Bone marrow (tissue), 2 donors: ENCODE measurements around the gene CD36.

ENCODE experiments used
- DNase-seq, 2 donors: peaks; one replicate each; lab custom pipeline; 2025; lab: John Stamatoyannopoulos, UW

The CD36 gene

GRCh38 chr7:80703272-80703671 lies 64.8 kb downstream of the CD36 start:
- no peak for DNase-seq

DNA sequence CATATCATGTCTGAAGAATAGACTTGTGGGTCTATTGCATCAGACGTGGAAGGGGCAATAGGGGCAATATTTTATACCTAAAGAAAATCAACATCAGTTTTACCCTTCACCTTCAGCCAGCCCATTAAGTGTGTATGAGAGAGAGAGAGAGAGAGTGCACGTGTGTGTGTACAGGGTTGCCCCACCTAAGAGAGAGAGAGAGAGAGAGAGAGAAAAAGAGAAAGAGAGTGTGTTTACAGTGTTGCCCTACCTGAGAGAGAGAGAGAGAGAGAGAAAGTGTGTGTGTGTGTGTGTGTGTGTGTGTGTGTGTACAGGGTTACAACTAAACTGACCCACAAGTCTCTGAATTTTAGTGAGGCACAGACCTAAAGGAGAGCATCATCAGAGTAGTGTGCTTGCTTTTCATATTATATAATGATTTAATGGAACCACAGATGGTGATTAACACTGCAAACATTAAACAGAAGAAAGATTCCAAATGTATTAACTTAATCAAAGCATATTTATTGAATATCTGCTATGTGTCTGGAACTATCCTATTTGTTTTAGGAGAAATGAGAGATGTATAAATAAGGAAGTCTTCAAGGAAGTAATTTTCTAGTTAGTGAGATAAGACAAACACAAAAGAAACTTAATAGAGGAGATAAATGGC lies 66.8 kb downstream of the CD36 start:
- DNase-seq: no peak

DNA sequence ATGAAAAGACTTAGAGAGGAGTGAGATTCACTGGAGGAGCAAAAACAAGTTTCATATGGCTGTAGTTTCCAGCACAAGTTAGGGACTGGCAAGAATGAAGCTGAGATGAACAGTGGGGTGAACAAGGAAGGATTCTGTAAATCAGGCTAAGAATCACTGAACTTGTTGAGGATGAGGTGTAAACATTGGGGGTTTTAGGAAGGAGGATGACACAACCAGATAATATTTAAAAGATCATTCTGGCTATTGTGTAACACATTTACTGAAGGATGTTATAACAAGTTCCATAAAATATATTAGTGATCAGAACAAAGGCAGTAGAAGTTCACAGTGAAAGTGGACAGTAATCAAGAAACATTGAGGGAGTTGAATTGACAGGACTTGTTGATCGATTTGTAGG lies 68.9 kb downstream of the CD36 start:
- no peak for DNase-seq

DNA sequence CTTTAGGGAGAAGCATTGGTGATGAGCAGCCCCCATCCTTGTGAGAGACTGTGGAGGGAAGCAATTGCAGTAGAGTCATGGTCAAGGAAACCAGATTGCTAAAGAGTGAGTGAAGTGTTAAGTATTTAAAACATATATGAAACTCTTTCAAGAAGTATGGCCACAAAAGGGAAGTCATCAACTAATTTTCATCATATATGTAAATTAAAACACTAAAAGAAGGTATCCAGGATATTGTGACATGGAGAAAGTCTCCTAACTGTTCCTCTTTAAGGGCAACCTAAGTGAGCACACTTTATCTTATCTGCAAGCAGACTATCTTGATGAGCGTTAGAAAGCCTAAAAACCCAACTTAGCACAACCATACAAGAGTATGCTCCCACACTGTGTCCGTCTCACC lies 69.7 kb downstream of the CD36 start:
- DNase-seq: no peak

DNA sequence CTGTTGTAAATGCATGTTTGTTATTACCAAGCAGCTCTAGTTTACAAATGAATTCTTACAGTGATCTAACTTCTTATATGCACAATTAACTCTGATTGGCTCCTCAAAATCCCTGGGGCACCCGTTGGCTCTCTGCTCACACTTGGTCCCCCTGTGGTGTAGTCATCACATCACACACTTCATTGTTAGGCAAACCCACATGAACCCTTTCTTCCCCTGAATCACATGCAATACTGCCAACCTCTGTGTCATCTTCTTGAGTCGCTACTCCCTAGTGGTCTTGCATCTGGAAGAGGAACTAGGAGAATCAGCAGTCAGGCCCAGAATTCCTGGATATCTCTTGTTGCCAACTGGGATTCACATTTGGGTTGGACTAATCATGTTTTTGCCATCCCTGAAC lies 73.1 kb downstream of the CD36 start:
- DNase-seq: no peak

- no peak for DNase-seq
Observed at GRCh38 chr7:80719261-80719660, 80.8 kb downstream of the CD36 start.

DNA sequence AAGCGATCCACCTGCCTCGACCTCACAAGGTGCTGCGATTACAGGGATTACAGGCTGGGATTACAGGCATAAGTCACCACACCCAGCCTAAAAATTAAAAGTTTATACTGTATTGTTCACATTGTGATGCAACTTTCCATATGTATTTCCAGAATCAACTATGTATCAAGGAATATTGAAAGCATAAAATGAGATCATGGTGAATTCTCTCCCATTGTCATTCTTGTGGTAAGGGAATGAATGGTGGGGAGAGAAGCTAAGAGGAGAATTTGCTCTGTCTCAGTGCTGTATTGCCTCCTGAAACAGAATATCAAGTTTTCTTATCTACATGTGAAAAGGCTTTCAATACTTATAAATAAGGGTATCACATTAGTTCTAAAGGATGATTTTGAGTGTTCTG lies 81.7 kb downstream of the CD36 start:
- no peak for DNase-seq

- DNase-seq: no peak
Observed at GRCh38 chr7:80721883-80722615, 83.6 kb downstream of the CD36 start.

DNA sequence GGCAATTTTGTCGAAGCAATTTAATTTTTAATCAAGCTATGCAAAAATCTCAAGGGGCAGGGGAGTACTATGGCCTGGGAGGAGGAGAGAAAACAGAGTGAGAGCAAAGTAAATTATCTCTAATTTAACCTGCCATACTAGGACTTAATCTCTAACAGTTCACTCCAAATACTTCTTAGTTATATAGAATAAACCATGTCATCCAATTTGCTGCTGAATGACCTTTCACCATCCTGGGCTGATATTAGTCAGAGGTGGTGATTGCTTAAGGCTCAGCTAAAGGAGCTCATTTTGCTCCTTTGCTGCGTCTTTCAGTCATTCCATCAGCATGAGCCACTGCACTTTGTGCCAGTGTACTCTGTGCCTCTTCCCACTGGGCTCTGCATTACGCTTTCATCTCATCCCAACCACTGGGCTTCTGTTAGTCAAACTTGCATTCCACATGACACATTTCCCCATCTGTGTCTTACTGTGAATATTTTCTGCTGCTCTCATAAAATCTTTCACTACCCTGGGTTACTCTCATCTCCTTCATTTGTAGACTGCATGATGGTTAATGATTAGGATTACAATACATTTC lies 84.3 kb downstream of the CD36 start:
- DNase-seq: no peak

GRCh38 chr7:80724249-80724871 lies 85.9 kb downstream of the CD36 start:
- no peak for DNase-seq

DNA sequence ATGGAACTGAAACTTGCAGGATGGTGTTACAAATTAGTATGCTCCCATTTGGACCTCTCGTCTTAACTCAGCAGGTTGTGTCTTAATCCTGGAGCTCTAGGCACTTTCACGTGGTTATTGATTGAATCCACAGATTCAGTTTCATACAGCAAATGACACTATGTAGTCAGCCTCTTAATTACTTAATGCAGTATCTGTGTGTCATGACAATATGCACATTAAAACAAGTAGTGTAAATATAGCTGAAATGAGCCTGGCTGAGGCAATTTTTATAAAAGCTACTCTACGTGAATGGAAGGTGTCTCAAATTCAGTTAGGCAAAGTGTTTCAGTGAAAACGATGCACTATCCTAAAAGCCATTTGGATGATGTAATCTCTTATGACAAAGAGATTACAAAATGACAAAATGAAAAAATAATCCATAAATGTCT lies 86.8 kb downstream of the CD36 start:
- DNase-seq: no peak
